Measurements from ENCODE around the gene TSPYL2.

Gene TSPYL2

DNA sequence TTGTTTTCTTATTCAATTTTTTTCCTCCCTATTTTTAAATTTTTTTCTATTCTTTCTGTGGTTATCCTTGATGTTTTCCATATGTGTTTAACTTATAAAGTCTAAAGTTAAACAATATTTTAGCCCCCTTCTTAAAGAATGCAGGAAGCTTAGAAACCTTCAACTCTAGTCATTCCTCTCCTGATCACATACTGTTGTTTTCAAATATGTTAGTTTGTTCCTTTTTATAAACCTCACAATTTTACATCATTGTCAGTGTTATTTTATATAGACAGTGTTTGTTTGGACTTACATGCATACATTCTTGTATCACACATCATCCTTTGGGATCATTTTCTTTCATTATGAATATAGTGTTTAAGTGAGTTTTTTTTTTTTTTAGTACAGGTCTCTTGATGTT, 43.3 kb downstream of the TSPYL2 start:
- H2AFZ ChIP-seq (ENCODE audit: low read length, unreplicated experiment), result no peak overlapping the region
- H3K36me3 ChIP-seq (ENCODE audit: insufficient read depth, low read length), result no peaks in the 10 kb centered on the region
- no peaks in the 10 kb centered on the region for H3K79me2 ChIP-seq (ENCODE audit: control insufficient read depth, insufficient read depth, low read length, unreplicated experiment)
- no peaks in the 10 kb centered on the region for H3K4me1 ChIP-seq (ENCODE audit: control insufficient read depth, insufficient read depth, low read length, unreplicated experiment)
- no peaks in the 10 kb centered on the region for H3K27me3 ChIP-seq (ENCODE audit: insufficient read depth, low read length)
- H3K4me3 ChIP-seq (ENCODE audit: low read depth, low read length), result no peak overlapping the region
- H3K27ac ChIP-seq (ENCODE audit: low read depth, low read length), result no peak overlapping the region

- Histone ChIP-seq H3K36me3 (ENCODE audit: insufficient read depth, low read length) (no peaks in the 10 kb centered on the region), H2AFZ (ENCODE audit: low read length, unreplicated experiment) (no peak overlapping the region), H3K27me3 (ENCODE audit: insufficient read depth, low read length) (no peaks in the 10 kb centered on the region), H3K4me1 (ENCODE audit: control insufficient read depth, insufficient read depth, low read length, unreplicated experiment) (no peaks in the 10 kb centered on the region), H3K27ac (ENCODE audit: low read depth, low read length) (no peak overlapping the region), H3K4me3 (ENCODE audit: low read depth, low read length) (no peak overlapping the region), H3K79me2 (ENCODE audit: control insufficient read depth, insufficient read depth, low read length, unreplicated experiment) (no peaks in the 10 kb centered on the region)
Measured at GRCh38 chrX:53126377-53126776, 44.2 kb downstream of the TSPYL2 start.

GRCh38 chrX:53128097-53128749, 46.1 kb downstream of the TSPYL2 start:
- Histone ChIP-seq H3K27ac (ENCODE audit: low read depth, low read length) (no peak overlapping the region), H3K79me2 (ENCODE audit: control insufficient read depth, insufficient read depth, low read length, unreplicated experiment) (no peaks in the 10 kb centered on the region), H3K27me3 (ENCODE audit: insufficient read depth, low read length) (no peaks in the 10 kb centered on the region), H3K4me3 (ENCODE audit: low read depth, low read length) (no peak overlapping the region), H3K4me1 (ENCODE audit: control insufficient read depth, insufficient read depth, low read length, unreplicated experiment) (no peaks in the 10 kb centered on the region), H2AFZ (ENCODE audit: low read length, unreplicated experiment) (no peak overlapping the region), H3K36me3 (ENCODE audit: insufficient read depth, low read length) (no peaks in the 10 kb centered on the region)

DNA sequence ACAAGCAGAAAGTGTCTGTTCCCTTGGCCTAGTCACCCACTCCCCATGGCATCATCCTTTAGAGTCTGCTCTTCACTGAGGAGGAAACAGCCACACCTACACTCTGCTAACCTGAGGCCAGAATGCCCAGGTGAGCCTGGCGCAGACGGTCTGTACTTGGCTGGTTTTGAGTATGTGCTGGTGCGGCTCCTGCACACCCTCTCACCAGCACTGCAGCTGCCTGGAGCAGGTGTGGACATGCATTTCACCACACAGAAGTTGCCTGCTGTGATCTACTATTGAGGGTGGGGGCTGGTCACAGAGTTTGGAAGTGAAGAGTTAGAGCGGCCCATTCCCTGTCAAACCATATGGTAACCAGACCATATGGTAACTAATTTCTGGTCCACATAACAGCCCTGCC, 51.2 kb downstream of the TSPYL2 start:
- H3K27me3 ChIP-seq (ENCODE audit: insufficient read depth, low read length), result no peaks in the 10 kb centered on the region
- H3K4me1 ChIP-seq (ENCODE audit: control insufficient read depth, insufficient read depth, low read length, unreplicated experiment), result no peaks in the 10 kb centered on the region
- H3K4me3 ChIP-seq (ENCODE audit: low read depth, low read length), result no peak overlapping the region
- H3K79me2 ChIP-seq (ENCODE audit: control insufficient read depth, insufficient read depth, low read length, unreplicated experiment), result no peaks in the 10 kb centered on the region
- H3K36me3 ChIP-seq (ENCODE audit: insufficient read depth, low read length), result no peaks in the 10 kb centered on the region
- no peak overlapping the region for H2AFZ ChIP-seq (ENCODE audit: low read length, unreplicated experiment)
- no peak overlapping the region for H3K27ac ChIP-seq (ENCODE audit: low read depth, low read length)

GRCh38 chrX:53135581-53135980, 53.4 kb downstream of the TSPYL2 start:
- Histone ChIP-seq H3K4me1 (ENCODE audit: control insufficient read depth, insufficient read depth, low read length, unreplicated experiment) (no peaks in the 10 kb centered on the region), H3K27ac (ENCODE audit: low read depth, low read length) (no peak overlapping the region), H3K27me3 (ENCODE audit: insufficient read depth, low read length) (no peaks in the 10 kb centered on the region), H3K36me3 (ENCODE audit: insufficient read depth, low read length) (no peaks in the 10 kb centered on the region), H3K79me2 (ENCODE audit: control insufficient read depth, insufficient read depth, low read length, unreplicated experiment) (no peaks in the 10 kb centered on the region), H2AFZ (ENCODE audit: low read length, unreplicated experiment) (no peak overlapping the region), H3K4me3 (ENCODE audit: low read depth, low read length) (no peak overlapping the region)

All from ACC112 (cell line).